HepG2 (cell line): ENCODE measurements around the gene FAM171A2. TPM values are rescaled to one million over a fixed set of nuclear protein-coding genes. Genes with fewer than 3 reads are reported as not detected.

Experiments used
- CREBL2 ChIP-seq: sonication (generic); formaldehyde crosslinking; IDR thresholded peaks from 2 replicates; pipeline ENCODE4 v1.8.1; 2023; ENCODE audit warnings: missing genetic modification reagents, mild to moderate bottlenecking, borderline replicate concordance
- GZF1 ChIP-seq: sonication (generic); formaldehyde crosslinking; IDR thresholded peaks from 2 replicates; pipeline ENCODE4 v1.5.1; 2020; ENCODE audit warnings: mild to moderate bottlenecking, missing genetic modification reagents
- HDAC1 ChIP-seq: sonication (generic); formaldehyde crosslinking; IDR thresholded peaks from 2 replicates; pipeline ENCODE4 v1.5.1; 2020; ENCODE audit warnings: mild to moderate bottlenecking, missing genetic modification reagents
- HNRNPLL ChIP-seq: fragments of 200-400 bp; formaldehyde crosslinking; IDR thresholded peaks from 2 replicates; pipeline ENCODE4 v1.6.1; 2017; ENCODE audit warnings: mild to moderate bottlenecking, low read depth, low read length; ENCODE audit not compliant: poor library complexity, severe bottlenecking
- IRF1 ChIP-seq: sonication (generic); formaldehyde crosslinking; IDR thresholded peaks from 2 replicates; pipeline ENCODE4 v1.4.0; 2020; ENCODE audit warnings: low read depth, mild to moderate bottlenecking, missing genetic modification reagents
- JUN ChIP-seq: sonication (generic); formaldehyde crosslinking; IDR thresholded peaks from 2 replicates; pipeline ENCODE4 v1.4.0; 2020; ENCODE audit warnings: mild to moderate bottlenecking, missing genetic modification reagents
- KDM4B ChIP-seq: sonication (generic); formaldehyde crosslinking; IDR thresholded peaks from 2 replicates; pipeline ENCODE4 v1.4.0; 2020; ENCODE audit warnings: missing genetic modification reagents
- LCORL ChIP-seq, 2 experiments: fragments of 450-650 bp in 1 of 2; sonication (generic) in 1 of 2; formaldehyde crosslinking in 1 of 2; IDR thresholded peaks; 2 replicates each; pipeline versions ENCODE4 v1.5.0 to v1.6.1; 2017 to 2020; ENCODE audit warnings: antibody characterized with exemption in 1 of 2, missing genetic modification reagents in 1 of 2
- MED8 ChIP-seq: sonication (generic); formaldehyde crosslinking; IDR thresholded peaks from 2 replicates; pipeline ENCODE4 v1.8.1; 2023; ENCODE audit warnings: mild to moderate bottlenecking, missing genetic modification reagents; ENCODE audit not compliant: insufficient replicate concordance
- NFATC3 ChIP-seq: sonication (generic); formaldehyde crosslinking; IDR thresholded peaks from 2 replicates; pipeline ENCODE4 v1.5.1; 2020; ENCODE audit warnings: mild to moderate bottlenecking, missing genetic modification reagents
- NFE2L1 ChIP-seq: sonication (generic); formaldehyde crosslinking; IDR thresholded peaks from 2 replicates; pipeline ENCODE4 v1.4.0; 2020; ENCODE audit warnings: missing genetic modification reagents, mild to moderate bottlenecking, borderline replicate concordance
- PPARG ChIP-seq: conservative IDR thresholded peaks from 2 replicates; pipeline ENCODE4 v1.6.1; 2016; ENCODE audit warnings: missing biosample characterization, missing genetic modification reagents
- PRDM10 ChIP-seq: sonication (generic); formaldehyde crosslinking; IDR thresholded peaks from 2 replicates; pipeline ENCODE4 v1.4.0; 2020; ENCODE audit warnings: low read depth, missing genetic modification reagents
- STAT5B ChIP-seq: sonication (generic); formaldehyde crosslinking; IDR thresholded peaks from 2 replicates; pipeline ENCODE4 v1.4.0; 2020; ENCODE audit warnings: missing genetic modification reagents
- TFAP4 ChIP-seq: sonication (generic); IDR thresholded peaks from 2 replicates; pipeline ENCODE4 v1.6.1; 2016; ENCODE audit warnings: low read depth, borderline replicate concordance
- U2AF1 ChIP-seq: fragments of 200-400 bp; formaldehyde crosslinking; optimal IDR thresholded peaks from 2 replicates; pipeline ENCODE3; 2017; ENCODE audit warnings: mild to moderate bottlenecking, low read depth, low read length
- ZFP36L1 ChIP-seq: sonication (generic); formaldehyde crosslinking; IDR thresholded peaks from 2 replicates; pipeline ENCODE4 v1.8.0; 2022; ENCODE audit warnings: mild to moderate bottlenecking, missing genetic modification reagents, moderate library complexity
- ZNF101 ChIP-seq: sonication (generic); formaldehyde crosslinking; IDR thresholded peaks from 2 replicates; pipeline ENCODE4 v1.4.0; 2020; ENCODE audit warnings: mild to moderate bottlenecking, low read depth, missing genetic modification reagents, borderline replicate concordance
- ZNF234 ChIP-seq: sonication (generic); formaldehyde crosslinking; conservative IDR thresholded peaks from 2 replicates; pipeline ENCODE4 v1.5.1; 2020; ENCODE audit warnings: mild to moderate bottlenecking, missing genetic modification reagents
- ZNF282 ChIP-seq: fragments of 450-650 bp; IDR thresholded peaks from 2 replicates; pipeline ENCODE4 v1.6.1; 2018; ENCODE audit not compliant: partially characterized antibody
- ZNF570 ChIP-seq: sonication (generic); formaldehyde crosslinking; IDR thresholded peaks from 2 replicates; pipeline ENCODE4 v1.4.0; 2020; ENCODE audit warnings: mild to moderate bottlenecking, missing genetic modification reagents, borderline replicate concordance
- ZNF660 ChIP-seq: sonication (generic); formaldehyde crosslinking; IDR thresholded peaks from 2 replicates; pipeline ENCODE4 v1.5.1; 2020; ENCODE audit warnings: mild to moderate bottlenecking, low read depth, missing genetic modification reagents, borderline replicate concordance
- ZNF788 ChIP-seq: sonication (generic); formaldehyde crosslinking; IDR thresholded peaks from 2 replicates; pipeline ENCODE4 v1.5.0; 2020; ENCODE audit warnings: mild to moderate bottlenecking, missing genetic modification reagents, borderline replicate concordance
- polyA plus RNA-seq, 8 experiments: library from polyadenylated mRNA; depleted of rRNA in 3 of 8; stranded (reverse) in 7 of 8; unstranded in 1 of 8; fragments of >200 nt; fragmentation: Illumina TruSeq in 4 of 8; extraction: Trizol in 4 of 8; gene quantifications; 2 replicates each; pipeline versions ENCODE4 v1.2.1 to v1.2.3, GENCODE V29; 2011 to 2016; ENCODE audit warnings: low read depth in 4 of 8, missing spikeins in 1 of 8, mixed read lengths in 1 of 8; ENCODE audit not compliant: insufficient read depth in 1 of 8
- total RNA-seq, 5 experiments: library from RNA; depleted of rRNA; stranded (reverse); fragments of >200 nt; fragmentation: Illumina TruSeq; extraction: Trizol; gene quantifications; 2 replicates each; pipeline ENCODE4 v1.2.3, GENCODE V29; 2016; ENCODE audit warnings: low read depth in 1 of 5

Gene FAM171A2
- total and polyA plus RNA-seq, 2 of the 13 experiments (the other 11 are each of a cell fraction or from before 2014, with no cell fraction given): 1.8 to 3.6 TPM

- TF ChIP-seq CREBL2 (CRISPR knock-in tag) (no peak), ZNF282 (no peak), JUN (CRISPR knock-in tag) (no peak), MED8 (CRISPR knock-in tag) (no peak), ZFP36L1 (CRISPR knock-in tag) (no peak), ZNF788 (CRISPR knock-in tag) (no peak), STAT5B (CRISPR knock-in tag) (no peak), ZNF234 (0 out of 2 replicates have a peak, but pooled peaks have one; percentile 42), ZNF101 (CRISPR knock-in tag) (no peak), NFATC3 (no peak), KDM4B (CRISPR knock-in tag) (no peak), HDAC1 (CRISPR knock-in tag) (peak; percentile 40; the same call in 1 of the 2 replicates), LCORL (IDR thresholded peaks at IDR 0.05) (no peak), LCORL (CRISPR knock-in tag; IDR thresholded peaks at IDR 0.05) (no peak), ZNF660 (no peak), PRDM10 (CRISPR knock-in tag) (no peak), U2AF1 (no peak), HNRNPLL (no peak), ZNF570 (no peak), GZF1 (0 out of 2 replicates have a peak, but pooled peaks have one; percentile 19), TFAP4 (no peak), PPARG (CRISPR knock-in tag) (no peak), NFE2L1 (CRISPR knock-in tag) (no peak), IRF1 (CRISPR knock-in tag) (no peak)
These were observed 572 bp downstream of the FAM171A2 start (continued) for GRCh38 chr17:44362949-44363612.
